ENCODE results near the gene DMPK.
"Not testable (repeated sequence)": the region's sequence is repeated elsewhere in the genome, so short reads cannot be mapped to it uniquely, and the experiment has no call there.

The DMPK gene

DNA sequence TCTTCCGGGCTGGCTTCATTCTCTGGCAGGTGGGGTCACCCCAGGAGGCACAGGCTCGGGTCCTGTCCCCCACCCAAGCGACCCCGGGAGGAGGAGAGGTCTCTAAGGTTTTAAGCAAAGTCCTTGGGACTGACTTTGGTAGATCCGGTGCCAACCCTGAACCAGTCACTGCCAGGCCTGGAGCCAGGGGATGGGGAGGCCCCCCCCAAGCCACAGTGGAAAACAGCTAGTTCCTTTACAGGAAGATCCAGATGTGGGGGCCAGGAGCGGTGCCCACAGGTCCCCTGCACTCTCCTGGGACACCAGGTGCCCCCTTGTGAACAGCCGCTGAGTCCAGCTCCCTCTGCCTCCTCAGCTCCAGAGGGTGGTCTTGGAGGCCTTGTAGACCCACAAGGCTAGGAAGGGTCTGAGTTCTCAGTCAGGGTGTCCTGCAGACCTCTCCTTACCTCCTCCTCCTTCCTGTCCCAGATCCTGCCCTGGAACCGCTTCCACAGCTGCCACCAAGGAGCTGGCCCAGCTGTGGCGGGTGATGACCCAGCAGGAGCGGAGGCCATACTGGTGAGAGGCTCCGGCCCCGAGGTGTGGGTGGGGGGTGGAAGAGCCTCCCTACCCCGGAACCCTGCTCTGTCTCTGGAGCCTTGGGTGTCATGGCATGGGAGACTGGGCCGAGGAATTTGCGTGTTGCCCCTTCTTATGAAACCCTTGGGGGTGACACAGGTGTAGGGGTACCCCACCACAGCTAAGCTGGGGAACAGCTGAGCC, 19.2 kb downstream of the DMPK start:
- Mint-ChIP-seq H3K27me3 (peaks cover 2% of the 10 kb centered on the region), H3K36me3 (no peaks in the 10 kb centered on the region), H3K27ac (no peak overlapping the region), H3K9me3 (ENCODE audit: low read depth) (no peaks in the 10 kb centered on the region), H3K4me3 (no peak overlapping the region), H3K4me1 (ENCODE audit: low read depth) (peaks cover under 1% of the 10 kb centered on the region)

DNA sequence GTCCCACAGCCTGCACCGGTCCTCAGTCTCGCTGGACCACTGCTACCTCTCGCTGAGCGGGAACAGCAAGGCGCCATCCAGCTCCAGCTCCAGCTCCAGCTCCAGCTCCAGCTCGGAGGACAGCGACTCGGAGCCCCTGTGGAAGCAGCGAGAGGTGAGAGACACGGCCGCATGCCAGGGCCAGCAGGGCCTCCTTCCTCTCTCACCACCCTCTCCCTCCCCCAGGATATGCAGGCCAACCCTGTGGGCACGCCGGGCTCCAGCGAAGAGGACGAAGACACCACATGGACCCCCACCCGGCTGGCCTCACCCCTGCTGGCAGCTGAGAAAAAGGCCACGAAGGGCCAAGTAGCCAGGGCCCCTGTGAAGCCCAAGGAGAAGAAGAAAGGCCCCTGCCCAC, 20.6 kb downstream of the DMPK start:
- Mint-ChIP-seq H3K4me1 (ENCODE audit: low read depth) (no peaks in the 10 kb centered on the region), H3K27me3 (peaks cover 2% of the 10 kb centered on the region), H3K4me3 (no peak overlapping the region), H3K36me3 (no peaks in the 10 kb centered on the region), H3K27ac (no peak overlapping the region), H3K9me3 (ENCODE audit: low read depth) (no peaks in the 10 kb centered on the region)

DNA sequence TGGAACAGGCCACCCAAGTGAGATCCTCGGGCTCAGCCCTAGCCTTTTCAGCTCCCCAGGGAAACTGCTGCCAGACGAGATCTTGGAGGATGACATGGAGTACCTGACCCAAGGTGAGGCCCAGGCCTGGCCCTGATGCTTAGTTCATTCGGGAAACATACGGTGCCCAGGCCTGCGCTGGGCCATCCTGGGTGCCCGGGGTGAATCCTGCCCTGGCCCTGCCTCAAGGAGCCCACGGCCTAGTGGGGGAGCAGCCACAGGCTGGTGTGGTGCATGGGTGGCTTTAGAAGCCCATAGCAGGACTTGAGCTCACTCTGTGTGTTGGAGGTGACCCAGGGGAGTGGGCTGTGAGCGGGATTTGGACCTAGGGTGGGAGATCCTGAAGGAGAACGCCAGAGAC, 23.4 kb downstream of the DMPK start:
- H3K27me3 Mint-ChIP-seq, result no peaks in the 10 kb centered on the region
- no peaks in the 10 kb centered on the region for H3K9me3 Mint-ChIP-seq (ENCODE audit: low read depth)
- H3K4me1 Mint-ChIP-seq (ENCODE audit: low read depth), result no peaks in the 10 kb centered on the region
- no peak overlapping the region for H3K4me3 Mint-ChIP-seq
- H3K36me3 Mint-ChIP-seq, result no peaks in the 10 kb centered on the region
- no peak overlapping the region for H3K27ac Mint-ChIP-seq

GRCh38 chr19:45757695-45758094, 24.6 kb downstream of the DMPK start:
- H3K27me3 Mint-ChIP-seq, result no peaks in the 10 kb centered on the region
- H3K4me3 Mint-ChIP-seq, result no peak overlapping the region
- no peak overlapping the region for H3K27ac Mint-ChIP-seq
- H3K9me3 Mint-ChIP-seq (ENCODE audit: low read depth), result no peaks in the 10 kb centered on the region
- H3K36me3 Mint-ChIP-seq, result no peaks in the 10 kb centered on the region
- no peaks in the 10 kb centered on the region for H3K4me1 Mint-ChIP-seq (ENCODE audit: low read depth)

DNA sequence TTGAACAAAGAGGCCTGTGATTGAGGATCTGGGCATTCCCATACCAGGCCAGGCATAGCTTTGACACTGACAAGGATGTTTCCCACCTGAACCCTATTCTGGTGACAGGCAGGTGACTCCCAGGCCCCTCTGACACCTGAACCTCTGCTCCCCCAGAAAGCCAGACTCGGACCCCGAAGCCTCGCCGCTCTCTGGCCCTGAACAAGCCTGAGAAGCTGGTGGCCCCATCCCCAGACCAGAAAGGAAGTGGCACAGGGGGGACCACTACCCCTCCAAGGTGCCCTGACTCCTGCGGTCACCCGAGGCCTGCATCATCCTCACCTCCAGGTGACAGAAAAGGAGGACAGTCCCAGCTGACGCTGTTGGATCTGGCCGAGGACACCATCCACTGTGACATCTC, 28.0 kb downstream of the DMPK start:
- Mint-ChIP-seq H3K4me3 (no peak overlapping the region), H3K9me3 (ENCODE audit: low read depth) (no peaks in the 10 kb centered on the region), H3K27me3 (no peaks in the 10 kb centered on the region), H3K36me3 (no peaks in the 10 kb centered on the region), H3K4me1 (ENCODE audit: low read depth) (no peaks in the 10 kb centered on the region), H3K27ac (no peak overlapping the region)

- H3K9me3 Mint-ChIP-seq (ENCODE audit: low read depth), result no peaks in the 10 kb centered on the region
- no peaks in the 10 kb centered on the region for H3K4me1 Mint-ChIP-seq (ENCODE audit: low read depth)
- H3K4me3 Mint-ChIP-seq, result no peak overlapping the region
- H3K36me3 Mint-ChIP-seq, result no peaks in the 10 kb centered on the region
- no peaks in the 10 kb centered on the region for H3K27me3 Mint-ChIP-seq
- H3K27ac Mint-ChIP-seq, result no peak overlapping the region
These were observed 28.7 kb downstream of the DMPK start for GRCh38 chr19:45753548-45753947.

- Mint-ChIP-seq H3K27me3 (no peaks in the 10 kb centered on the region), H3K4me3 (no peak overlapping the region), H3K36me3 (no peaks in the 10 kb centered on the region), H3K4me1 (ENCODE audit: low read depth) (no peaks in the 10 kb centered on the region), H3K27ac (no peak overlapping the region), H3K9me3 (ENCODE audit: low read depth) (no peaks in the 10 kb centered on the region)
These were observed 29.7 kb downstream of the DMPK start for GRCh38 chr19:45752639-45753038.

- H3K36me3 Mint-ChIP-seq; H3K27ac Mint-ChIP-seq; H3K4me3 Mint-ChIP-seq; H3K27me3 Mint-ChIP-seq; H3K9me3 Mint-ChIP-seq (ENCODE audit: low read depth); H3K4me1 Mint-ChIP-seq (ENCODE audit: low read depth): not testable (repeated sequence)
These were observed 30.8 kb downstream of the DMPK start for GRCh38 chr19:45751483-45751882.

DNA sequence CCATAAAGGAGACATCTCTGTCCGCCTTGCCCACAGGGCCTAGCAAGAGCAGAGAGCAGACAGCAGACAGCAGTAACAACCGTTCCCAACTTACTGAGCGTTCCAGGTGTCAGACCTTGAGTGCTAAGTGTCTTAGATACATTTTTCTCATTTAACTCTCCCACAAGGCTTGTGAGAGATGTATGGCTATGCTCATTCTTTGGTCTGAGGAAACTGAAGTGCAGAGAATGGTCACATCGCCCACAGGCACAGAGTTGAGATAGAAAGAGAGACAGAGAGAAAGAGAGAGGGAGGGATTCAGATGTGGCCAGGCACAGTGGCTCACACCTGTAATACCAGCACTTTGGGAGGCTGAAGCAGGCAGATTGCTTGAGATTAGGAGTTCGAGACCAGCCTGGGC, 34.8 kb downstream of the DMPK start:
- no peak overlapping the region for H3K27ac Mint-ChIP-seq
- H3K27me3 Mint-ChIP-seq, result peaks cover 1% of the 10 kb centered on the region
- no peaks in the 10 kb centered on the region for H3K4me1 Mint-ChIP-seq (ENCODE audit: low read depth)
- no peaks in the 10 kb centered on the region for H3K9me3 Mint-ChIP-seq (ENCODE audit: low read depth)
- H3K4me3 Mint-ChIP-seq, result no peak overlapping the region
- H3K36me3 Mint-ChIP-seq, result no peaks in the 10 kb centered on the region

GRCh38 chr19:45746866-45747265, 35.4 kb downstream of the DMPK start:
- no peak overlapping the region for H3K27ac Mint-ChIP-seq
- no peak overlapping the region for H3K4me3 Mint-ChIP-seq
- H3K9me3 Mint-ChIP-seq (ENCODE audit: low read depth), result no peaks in the 10 kb centered on the region

DNA sequence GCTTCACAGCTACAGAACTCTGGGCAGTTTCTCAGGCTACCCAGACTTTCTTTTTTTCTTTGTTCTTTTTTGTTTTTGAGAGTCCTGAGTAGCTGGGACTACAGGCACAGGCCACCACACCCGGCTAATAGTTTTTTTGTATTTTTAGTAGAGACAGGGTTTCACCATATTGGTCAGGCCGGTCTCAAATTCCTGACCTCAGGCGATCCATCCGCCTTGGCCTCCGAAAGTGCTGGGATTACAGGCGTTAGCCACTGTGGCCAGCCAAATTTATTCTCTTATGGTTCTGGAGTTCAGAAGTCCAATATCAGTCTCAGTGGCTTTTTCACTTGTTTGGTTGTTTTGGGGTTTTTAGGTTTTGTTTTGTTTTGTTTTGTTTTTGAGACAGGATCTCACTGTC, 36.7 kb downstream of the DMPK start:
- Mint-ChIP-seq H3K27ac (no peak overlapping the region), H3K36me3 (no peaks in the 10 kb centered on the region), H3K4me1 (ENCODE audit: low read depth) (no peaks in the 10 kb centered on the region), H3K4me3 (no peak overlapping the region), H3K27me3 (peaks cover 1% of the 10 kb centered on the region), H3K9me3 (ENCODE audit: low read depth) (no peaks in the 10 kb centered on the region)

More at GRCh38 chr19:45746866-45747265, 35.4 kb downstream of the DMPK start:
- H3K36me3 Mint-ChIP-seq, result no peaks in the 10 kb centered on the region
- no peaks in the 10 kb centered on the region for H3K4me1 Mint-ChIP-seq (ENCODE audit: low read depth)
- H3K27me3 Mint-ChIP-seq, result peaks cover 1% of the 10 kb centered on the region

GRCh38 chr19:45742969-45743368, 39.3 kb downstream of the DMPK start:
- Mint-ChIP-seq H3K4me3 (no peak overlapping the region), H3K9me3 (ENCODE audit: low read depth) (no peaks in the 10 kb centered on the region), H3K27me3 (peaks cover 3% of the 10 kb centered on the region), H3K4me1 (ENCODE audit: low read depth) (no peaks in the 10 kb centered on the region), H3K36me3 (no peaks in the 10 kb centered on the region), H3K27ac (no peak overlapping the region)

- Mint-ChIP-seq H3K4me3 (no peak overlapping the region), H3K9me3 (ENCODE audit: low read depth) (no peaks in the 10 kb centered on the region), H3K4me1 (ENCODE audit: low read depth) (no peaks in the 10 kb centered on the region), H3K36me3 (no peaks in the 10 kb centered on the region), H3K27ac (no peak overlapping the region), H3K27me3 (peaks cover 2% of the 10 kb centered on the region)
These were observed 42.5 kb downstream of the DMPK start for GRCh38 chr19:45739498-45740439.

DNA sequence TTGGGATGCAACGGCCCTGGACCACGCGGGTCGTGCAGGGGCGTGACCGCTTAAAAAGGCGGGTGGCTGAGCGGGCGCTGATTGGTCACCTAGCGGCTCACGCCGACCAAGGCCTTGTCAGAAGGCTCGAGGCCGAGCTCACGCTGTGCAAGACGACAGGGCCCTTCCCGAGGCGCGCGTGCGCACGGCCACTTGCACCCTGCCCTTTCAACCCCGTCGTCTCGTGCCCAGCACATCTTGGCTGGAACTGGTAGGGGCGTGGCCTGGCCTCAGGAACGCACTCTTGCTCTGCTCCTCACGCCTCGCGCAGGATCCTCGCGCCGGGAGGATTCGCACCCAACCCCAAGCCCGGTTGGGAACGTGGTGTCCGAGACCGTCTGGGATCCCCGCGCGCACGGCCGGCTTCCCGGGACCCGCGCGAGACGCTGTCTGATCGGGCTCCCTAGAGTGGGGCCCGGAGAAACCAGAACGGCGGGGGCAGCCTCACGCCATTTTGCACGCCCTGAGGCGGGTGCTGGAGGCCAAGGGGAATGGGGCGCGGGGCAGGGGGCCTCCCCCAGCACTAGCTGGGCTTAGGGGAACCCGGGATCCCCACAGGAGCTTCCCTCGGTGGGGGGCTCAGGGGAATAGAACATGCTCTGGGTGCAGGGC, 49.0 kb downstream of the DMPK start, which contains the start of gene MEIOSIN:
Gene MEIOSIN, plus strand, starts transcription at position 280 of the 651 bp plus-strand sequence. CDS start 1,938 bp downstream, outside the sequence.
- Mint-ChIP-seq H3K27me3 (no peaks in the 10 kb centered on the region), H3K4me1 (ENCODE audit: low read depth) (peaks cover 20% of the 10 kb centered on the region), H3K27ac (no peak within 1 kb of the TSS), H3K4me3 (no peak within 1 kb of the TSS), H3K36me3 (no peaks in the 10 kb centered on the region), H3K9me3 (ENCODE audit: low read depth) (no peaks in the 10 kb centered on the region)

All from activated naive CD8-positive, alpha-beta T cell (primary cell).